GM18520 (cell line): ENCODE results near the gene GPR142.

ENCODE experiments used
- ATAC-seq: cut with Tn5 transposase; IDR thresholded peaks from one replicate; pipeline ENCODE4 v1.9.1; 2021; ENCODE audit not compliant: unreplicated experiment

Gene GPR142

DNA sequence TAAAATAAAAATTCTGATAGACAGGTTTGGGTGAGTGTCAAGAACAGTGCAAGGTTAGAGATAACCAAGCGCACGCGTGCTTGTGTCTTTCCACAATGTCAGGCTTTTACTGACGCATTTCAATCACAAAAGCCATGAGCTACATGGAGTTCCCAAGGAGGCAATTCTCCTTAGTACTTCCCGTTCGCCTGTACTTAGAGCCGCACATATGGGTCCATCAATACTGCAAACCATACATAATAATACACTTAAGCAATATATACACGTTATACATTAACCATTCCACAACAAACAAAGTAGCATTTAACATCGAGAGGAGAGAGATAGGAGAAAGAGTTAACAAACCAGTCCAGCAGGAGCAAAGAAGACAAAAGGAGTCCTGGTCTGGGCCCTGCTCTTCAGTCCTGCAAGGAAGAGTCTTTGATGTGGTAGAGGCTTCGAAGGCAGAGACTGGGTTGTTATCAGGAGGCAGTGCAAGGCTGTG, 52.7 kb downstream of the GPR142 start:
- ATAC-seq = no peak
